HG03135 (cell line): ENCODE data around the gene RAD23B.
A peak's percentile ranks its signal among the peaks of the same experiment; 100 is the strongest.
"Not testable (repeated sequence)": the region's sequence is repeated elsewhere in the genome, so short reads cannot be mapped to it uniquely, and the experiment has no call there.

Experiments
- ATAC-seq: cut with Tn5 transposase; IDR thresholded peaks from one replicate; pipeline ENCODE4 v1.9.1; 2021; ENCODE audit warnings: mild to moderate bottlenecking, moderate library complexity; ENCODE audit not compliant: unreplicated experiment

Gene RAD23B

DNA sequence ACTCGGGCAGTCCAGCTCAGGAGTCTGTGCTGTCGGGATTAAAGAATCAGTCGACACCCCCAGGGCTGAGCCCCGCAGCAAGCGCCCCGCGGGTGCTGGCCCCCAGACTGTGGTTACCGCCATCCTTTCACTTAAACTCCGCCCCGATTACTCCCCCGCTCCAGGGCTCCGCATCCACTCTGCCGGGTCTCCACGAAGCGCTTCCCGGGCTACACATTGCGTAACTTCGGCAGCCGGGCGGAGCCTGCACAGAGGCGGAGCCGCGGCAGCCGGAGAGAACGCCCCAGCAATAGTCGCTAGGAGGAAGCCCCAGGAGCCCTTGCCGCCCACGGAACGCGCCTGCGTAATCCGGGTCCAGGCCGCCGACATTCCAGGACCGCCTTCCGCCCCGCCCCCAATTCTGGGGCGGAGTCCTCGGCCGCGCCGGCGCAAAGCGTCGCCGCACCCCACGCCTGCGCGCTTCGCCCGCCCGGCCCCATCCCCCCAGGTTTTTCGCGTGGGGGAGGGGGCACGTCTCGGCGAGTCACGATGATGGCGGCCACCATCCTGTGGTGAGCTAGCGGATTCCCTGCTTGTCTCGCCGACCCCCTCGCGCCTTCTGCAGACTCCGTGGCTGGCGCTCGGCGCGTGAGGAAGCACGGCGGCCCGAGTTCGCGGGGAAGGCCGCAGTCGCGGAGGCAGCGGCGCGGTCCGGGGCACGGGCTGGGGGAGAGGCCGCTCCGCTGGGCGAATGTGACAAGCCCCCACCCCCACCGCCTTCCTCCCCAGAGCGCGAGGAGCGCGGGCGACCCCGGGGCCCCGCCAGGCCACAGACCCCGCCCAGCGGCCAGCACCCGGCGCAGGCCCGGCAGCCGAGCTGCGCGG lies at the start of gene RAD23B:
TSS of gene RAD23B (plus strand) at position 521 of the 864 bp plus-strand sequence. CDS start 351 bp downstream, outside the sequence.
- ATAC-seq, result peak; percentile 89

DNA sequence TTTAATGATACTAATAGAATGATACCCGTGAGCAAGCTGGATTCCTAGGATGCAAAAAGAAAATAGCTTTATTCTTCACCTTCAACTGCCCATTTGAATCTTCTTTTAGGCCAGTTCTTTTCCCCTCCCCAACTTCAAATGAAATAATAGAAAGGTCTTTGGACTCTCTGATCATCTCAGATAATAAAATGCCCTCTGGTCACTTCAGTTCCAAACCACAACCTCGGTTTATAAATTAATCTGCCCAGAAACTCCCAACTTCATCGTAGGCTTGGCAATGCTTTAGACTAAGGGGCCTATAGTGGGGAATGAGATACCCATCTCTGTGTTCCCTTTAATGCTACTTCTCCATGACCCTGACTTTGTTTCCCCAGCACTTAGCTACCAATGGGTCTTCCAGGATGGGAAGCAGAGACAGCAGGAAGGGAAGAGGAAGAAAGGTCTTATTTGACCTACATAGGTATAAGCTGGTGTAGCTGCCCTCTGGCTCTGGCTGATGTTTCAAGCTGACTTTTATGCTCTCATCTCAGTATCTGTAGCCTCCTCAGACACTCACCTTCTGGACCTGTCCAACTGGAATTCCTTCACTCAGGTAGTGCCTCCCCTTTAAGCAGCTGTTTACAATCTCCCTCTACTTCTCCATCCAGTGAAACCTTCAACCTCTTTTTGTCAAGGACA lies 47.2 kb upstream of the RAD23B start:
- ATAC-seq, result no peak

DNA sequence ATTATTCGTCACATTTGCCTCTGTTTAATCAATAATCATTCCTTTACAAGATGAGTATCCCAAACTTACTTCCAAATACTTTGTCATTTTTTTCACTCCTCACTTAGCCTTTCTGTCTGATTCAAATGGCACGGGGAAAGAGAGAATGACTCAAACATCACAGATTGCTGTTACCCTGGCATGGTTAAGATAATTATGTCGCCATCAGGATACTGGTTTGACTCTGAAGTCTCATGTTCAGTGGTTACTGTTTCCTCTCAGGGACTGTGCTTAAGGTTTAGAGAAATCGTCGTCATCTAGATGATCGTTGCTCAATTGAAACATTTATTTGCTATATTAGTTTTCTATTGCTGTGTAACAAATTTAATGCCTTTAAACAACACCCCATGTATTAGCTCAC lies 45.2 kb upstream of the RAD23B start:
- ATAC-seq, result no peak

DNA sequence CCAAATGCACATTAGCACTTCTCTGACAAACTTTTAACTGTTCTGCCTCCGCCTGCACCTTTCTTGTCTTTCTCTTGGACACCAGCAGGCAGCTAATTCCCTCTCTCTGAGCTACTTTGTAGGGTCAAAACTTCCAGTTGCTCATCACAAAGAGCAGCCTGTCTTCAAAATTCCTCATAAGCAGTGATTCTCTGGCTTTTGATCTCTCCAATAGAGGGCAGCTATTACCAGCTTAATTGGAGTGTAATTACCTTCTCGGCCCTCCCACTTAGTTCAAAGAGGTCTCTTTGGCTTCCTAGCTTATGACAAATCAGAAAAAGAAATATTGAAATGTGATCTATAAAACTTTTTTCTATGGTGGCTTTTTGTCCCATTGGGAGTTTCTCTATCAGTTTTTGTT lies 43.6 kb upstream of the RAD23B start:
- no peak for ATAC-seq

DNA sequence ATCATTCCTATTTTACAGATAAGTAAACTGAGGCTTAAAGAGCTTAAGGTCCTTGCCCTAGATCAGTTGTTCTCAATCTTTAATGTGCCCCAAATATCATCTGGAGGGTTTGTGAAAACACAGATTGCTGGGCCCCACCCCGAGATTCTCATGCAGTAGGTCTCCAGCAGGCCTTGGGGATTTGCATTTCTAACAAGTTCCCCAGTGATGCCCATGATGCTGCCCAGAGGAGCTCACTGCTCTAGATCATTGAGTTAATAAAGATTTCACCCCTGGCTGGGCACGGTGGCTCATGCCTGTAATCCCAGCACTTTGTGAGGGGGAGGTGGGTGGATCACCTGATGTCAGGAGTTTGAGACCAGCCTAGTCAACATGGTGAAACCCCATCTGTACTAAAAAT lies 42.8 kb upstream of the RAD23B start:
- ATAC-seq, result no peak

DNA sequence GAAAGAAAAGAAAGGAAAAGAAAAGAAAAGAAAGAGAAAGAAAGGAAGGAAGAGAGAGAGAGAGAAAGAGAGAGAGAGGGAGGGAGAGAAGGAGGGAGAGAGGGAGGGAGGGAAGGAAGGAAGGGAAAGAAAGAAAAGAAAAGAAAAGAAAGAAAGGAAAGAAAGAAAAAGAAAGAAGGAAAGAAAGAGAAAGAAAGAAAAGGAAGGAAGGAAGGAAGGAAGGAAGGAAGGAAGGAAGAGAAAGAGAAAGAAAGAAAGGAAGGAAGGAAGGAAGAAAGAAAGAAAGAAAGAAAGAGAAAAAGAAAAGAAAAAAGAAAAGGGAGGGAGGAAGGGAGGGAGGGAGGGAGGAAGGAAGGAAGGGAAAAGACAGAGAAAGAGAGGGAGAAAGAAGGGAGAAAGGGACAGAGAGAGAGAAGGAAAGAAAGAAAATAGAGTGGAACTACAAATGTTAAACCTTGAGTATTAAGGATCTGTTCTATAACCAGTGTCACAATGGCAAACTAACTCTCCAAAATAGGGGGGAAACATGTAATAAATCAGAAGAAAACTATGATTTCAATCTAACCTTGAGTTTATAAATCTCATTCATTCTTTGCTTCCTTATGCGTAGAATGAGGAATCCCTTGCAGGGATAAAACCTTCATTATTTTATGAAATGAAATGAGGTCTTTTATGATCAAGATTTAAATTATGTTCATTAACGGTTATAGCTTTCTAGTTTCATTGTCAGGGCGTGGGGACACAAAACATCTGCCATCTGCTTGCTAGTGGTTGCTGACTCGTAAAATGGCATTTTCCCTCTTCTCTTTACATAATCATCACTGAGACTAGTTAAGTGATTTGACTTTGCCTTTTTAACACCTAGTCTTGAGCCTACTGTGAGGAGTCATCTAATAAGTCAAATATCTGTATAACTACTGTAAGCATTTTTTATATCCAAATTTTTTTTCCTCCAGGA lies 40.7 kb upstream of the RAD23B start:
- ATAC-seq, result no peak

DNA sequence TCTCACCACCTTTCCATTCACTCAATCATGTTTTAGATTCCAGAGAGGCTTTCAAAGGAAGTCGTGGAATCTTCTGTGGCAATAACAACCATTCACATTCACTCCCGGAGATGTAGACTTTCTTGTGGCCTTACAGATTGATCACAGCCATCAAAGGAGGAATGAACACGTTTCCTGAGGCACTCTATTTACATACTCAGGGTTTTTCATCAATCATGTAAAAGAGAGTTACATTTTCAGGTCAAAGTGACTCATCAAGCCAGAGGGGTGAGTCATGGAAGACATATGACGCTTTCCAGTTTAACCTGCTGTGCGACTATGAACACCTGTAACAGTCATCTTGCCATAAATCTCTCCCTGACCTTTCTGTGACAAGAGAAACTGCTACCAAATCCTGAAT lies 39.3 kb upstream of the RAD23B start:
- ATAC-seq, result peak; percentile 50

DNA sequence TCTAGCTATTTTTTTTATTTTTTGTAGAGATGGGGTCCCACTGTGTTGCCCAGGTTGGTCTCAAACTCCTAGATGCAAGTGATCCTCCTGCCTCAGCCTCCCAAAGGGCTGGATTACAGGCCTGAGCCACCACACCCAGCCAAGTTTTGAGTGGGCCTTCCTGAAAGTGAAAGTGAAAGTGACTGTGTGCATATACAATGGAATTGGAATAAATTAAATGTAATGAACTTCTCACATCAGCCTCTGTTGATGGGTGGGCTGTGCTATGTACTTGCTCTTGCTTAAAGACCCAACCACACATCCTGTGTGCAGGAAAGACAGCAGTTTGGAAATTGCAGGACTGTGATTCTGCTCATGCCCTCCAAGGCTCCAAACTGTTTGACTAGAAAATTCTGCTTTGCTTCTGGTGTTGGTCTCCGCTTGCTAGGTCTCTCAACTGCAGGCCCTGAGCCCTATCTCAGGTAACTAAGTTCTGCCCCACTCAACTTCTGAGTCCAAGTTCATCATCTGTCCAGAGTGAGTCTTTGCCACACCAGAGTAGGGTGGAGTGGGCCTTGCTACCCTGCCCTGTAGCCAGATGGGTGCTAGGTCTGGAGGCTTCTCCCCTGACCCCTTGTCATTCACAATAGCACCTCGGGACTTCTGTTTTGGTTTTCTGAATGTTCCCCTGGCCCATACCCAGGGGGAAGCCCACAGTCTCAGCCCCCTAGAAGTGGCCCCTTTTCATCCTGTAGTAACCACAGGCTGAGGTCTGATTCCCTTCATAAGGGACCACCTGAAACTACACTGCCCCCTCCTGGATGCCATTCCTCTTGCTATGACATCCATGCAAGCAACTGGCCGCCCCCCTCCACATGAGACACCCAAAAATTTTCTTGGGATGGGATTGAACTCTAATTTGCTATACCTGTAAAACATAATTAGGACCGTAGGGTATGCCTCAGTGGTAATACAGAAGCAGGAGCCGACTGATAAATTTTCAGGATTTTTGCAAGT lies 36.5 kb upstream of the RAD23B start:
- no peak for ATAC-seq

DNA sequence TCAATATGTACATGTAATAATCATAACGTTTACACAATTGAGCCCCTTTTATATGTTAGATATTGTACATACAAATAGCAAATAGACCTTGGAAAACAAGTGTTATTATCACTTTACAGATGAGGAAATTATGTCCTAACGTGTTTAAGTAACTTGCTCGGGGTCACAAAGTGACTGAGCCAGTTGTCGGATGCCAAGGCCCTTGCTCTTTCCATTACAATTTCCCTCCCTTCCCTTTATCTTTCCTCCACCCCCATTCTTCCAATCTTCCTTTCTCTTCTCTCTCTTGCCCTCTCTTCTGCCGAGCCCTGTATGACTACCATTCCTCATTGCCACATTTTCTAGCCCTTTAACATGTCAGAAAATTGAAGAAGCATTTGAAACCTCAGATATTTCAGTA lies 34.4 kb upstream of the RAD23B start:
- ATAC-seq, result no peak

DNA sequence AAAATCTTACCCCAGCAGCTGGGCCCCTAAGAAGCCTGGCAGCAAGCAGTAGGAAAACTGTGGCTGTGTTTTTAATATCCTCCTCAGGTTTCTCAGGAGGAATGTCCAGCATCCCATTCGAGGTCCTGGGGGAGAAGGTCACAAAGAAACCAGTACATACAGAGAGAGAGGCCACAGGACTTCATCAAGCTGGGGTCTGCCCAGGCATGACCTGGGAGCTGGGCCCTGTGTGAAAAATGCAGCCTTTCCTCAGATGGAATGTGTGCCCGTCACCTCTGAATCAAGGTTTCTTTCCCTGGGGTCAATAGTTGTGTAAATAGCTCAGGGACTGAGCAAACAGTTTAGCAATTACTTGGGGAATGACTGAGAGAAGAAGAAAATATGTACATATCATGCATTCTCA lies 33.9 kb upstream of the RAD23B start:
- no peak for ATAC-seq

DNA sequence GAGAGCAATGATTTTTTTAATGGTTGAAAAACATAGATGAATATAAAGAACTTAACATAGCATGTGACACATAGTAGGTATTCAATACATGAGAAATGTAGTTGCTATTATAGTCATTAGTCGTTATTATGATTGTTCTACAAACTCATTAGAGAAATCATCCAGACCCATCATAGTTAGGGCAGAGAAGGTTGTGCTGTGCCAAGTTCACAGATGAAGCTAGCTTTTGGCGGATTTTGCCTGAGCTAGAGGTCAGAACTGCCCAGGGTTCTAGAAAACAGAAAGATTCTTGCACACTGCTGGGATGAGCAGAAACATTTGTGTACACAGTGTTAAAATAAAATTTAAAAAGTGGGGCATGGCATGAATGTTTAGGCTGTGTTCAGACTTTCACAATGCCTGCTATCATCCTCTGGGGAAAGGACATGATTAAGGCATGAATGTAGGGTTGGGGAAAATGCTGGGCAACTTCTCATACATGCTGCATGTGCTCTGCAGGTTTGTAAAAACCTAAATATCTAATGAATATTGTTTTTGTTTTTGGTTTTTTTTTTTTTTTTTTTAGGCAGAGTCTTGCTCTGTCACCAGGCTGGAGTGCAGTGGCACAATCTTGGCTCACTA lies 33.3 kb upstream of the RAD23B start:
- ATAC-seq, result no peak

DNA sequence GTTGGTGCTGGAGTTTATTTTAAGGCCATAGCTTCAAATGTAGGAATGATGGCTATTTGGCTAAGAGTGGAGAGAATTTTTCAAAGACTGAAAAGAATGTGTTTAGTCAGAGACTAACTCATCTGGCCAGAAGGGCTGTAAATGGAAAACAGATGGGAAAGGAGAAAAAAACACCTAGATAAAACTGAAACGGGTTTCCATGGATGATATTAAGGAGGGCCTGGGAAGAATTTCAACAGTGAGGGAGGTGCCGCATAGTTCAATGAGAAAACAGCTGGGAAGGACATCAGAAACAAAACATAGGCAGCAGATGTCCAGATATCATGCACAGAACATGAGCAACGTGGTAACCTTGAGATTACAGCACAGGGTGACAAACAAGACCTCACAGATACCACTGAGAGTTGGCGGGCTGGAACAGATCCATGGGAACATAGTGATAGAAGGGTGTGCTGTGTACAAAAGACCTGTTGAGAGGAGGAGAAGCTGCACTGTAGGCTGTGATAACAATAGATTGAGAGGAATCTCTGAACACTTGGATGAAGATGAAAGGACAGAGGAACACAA lies 31.2 kb upstream of the RAD23B start:
- no peak for ATAC-seq

DNA sequence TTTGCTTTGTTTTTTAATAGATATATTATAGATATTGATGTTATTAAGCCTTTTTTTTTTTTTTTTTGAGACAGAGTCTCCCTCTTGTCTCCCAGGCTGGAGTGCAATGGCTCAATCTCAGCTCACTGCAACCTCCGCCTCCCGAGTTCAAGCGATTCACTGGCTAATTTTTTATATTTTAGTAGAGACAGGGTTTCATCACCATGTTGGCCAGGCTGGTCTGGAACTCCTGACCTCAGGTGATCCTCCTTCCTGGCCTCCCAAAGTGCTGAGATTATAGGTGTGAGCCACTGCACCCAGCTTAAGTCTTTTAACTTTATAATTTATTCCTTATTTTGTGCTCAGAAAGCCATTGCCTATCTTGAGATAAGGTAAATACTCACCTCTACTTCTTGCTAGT lies 24.2 kb upstream of the RAD23B start:
- no peak for ATAC-seq

DNA sequence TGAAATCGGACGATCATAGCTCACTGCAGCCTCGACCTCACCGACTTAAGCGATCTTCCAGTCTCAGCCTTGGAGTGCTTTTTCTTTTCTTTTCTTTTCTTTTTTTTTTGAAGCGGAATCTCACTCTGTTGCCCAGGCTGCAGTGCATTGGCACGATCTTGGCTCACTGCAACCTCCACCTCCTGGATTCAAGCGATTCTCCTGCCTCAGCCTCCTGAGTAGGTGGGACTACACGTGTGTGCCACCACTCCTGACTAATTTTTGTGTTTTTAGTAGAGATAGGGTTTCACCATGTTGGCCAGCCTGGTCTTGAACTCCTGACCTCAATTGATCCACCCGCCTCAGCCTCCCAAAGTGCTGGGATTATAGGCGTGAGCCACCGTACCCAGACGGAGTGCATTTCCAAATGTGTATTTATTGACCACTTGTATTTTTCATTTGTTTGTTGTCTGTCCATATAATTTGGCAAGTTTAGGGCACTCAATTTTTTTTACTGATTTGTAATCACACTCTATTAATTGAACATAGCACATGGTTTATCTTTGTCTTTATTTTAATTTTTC lies 23.2 kb upstream of the RAD23B start:
- ATAC-seq, result not testable (repeated sequence)

DNA sequence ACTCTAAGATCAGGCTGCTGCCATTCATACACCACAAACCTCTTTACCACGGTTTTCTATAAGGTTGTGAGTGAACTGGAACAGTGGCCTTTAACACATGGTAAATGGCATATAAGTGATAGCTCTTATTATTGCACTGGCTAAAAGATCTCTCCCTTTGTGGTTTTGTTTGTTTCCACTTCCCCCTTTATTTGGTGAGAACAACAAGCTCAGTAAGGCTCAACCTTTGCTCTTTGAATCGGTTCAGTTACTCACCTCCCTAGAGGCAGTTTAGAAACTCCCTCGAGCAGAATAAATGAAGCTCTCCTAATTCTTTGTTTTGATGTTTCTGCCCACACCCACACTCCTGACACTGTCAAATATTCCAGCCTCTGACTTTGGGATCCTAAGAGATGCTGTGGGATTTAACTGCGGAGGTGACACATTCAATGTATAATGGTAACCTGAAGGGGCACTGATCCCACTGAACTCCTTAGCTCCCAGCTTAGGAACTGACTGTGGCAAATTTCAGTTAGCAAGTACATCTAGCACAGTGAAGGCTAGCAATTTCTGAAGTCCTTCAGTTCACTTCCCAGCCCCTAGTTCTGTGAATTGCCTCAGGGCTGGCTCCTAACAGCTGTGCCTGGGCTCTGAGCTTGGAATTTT lies 22.5 kb upstream of the RAD23B start:
- ATAC-seq, result peak; percentile 100

DNA sequence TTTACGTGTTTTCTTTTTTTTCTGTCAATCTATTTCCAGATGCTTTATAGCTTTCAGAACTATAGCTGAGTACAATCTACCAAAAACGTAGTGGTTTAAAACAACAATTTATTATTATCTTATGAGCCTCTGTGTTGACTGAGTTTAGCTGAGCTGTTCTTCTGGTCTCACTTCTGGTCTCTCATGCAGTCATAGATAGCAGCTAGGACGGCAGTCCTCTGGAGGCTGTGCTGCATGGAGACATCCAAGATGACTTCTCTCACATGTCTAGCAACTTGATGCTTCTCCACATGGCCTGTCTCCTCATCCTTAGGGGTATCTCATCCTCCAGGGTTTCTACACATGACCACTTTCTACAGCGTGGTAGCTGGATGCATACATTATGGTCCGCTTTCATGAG lies 22.0 kb upstream of the RAD23B start:
- ATAC-seq, result no peak

DNA sequence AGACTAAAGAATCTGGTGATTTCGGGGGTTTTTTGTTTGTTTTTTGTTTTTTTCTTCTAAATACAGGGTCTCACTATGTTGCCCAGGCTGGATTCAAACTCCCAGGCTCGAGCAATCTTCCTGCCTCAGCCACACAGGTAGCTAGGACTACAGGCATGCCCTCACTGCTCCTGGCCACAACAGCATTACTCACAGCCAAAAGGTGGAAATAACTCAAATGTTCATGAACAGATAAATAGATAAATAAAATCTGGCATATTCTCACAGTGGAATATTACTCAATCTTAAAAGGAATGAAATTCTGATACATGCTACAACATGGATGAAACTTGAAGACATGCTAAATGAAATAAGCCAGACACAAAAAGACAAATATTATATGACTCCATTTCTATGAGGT lies 19.8 kb upstream of the RAD23B start:
- no peak for ATAC-seq

DNA sequence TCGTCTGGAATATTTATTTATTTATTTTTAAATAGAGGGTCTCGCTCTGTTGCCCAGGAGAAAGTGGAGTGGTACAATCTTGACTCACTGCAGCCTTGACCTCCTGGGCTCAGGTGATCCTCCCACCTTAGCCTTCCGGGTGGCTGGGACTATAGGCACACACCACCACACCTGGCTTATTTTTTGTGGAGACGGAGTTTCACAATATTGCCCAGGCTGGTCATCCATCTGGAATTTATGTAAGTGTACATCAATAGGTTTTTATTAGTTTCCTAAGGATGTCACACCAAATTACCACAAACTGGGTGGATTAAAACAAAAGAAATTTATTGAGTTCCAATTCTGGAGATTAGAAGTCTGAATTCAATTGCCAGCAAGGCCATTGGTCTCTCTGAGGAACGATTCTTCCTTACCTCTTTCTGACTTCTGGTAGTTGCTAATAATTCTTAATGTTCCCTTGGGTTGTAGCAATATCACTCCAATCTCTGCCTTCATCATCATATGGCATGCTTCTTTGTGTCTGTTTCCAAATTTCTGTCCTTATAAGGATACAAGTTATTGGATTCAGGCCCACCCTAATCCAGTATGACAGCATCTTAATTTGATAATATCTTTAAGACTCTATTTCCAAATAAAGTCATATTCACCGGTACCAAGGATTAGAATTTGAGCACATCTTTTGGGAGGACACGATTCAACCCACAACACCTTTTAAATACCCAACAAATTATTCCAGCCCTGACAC lies 16.3 kb upstream of the RAD23B start:
- ATAC-seq, result no peak
